Gastroesophageal sphincter (tissue), 4 donors: Measurements from ENCODE around the gene FBXW2. TPM values are rescaled to one million over a fixed set of nuclear protein-coding genes. Genes with fewer than 3 reads are reported as not detected.

Source experiments
- ATAC-seq: fragments of 150-250 bp; one replicate; pipeline ENCODE4 v1.9.1; 2016; ENCODE audit warnings: mild to moderate bottlenecking, moderate library complexity
- H3K27ac ChIP-seq, 4 donors: fragments of 200-600 bp; sonication (generic) in 3 of 4; 1 replicate in 3 of 4; 2 replicates in 1 of 4; pipeline ENCODE4 v1.5.1; 2016 to 2019
- H3K27me3 ChIP-seq: fragments of 200-600 bp; sonication (generic); one replicate; pipeline ENCODE4 v1.5.1; 2019
- H3K36me3 ChIP-seq, 2 donors: fragments of 200-600 bp; sonication (generic); one replicate each; pipeline ENCODE4 v1.5.1; 2019; ENCODE audit warnings: control low read depth in 1 of 2
- H3K4me1 ChIP-seq, 3 donors: fragments of 200-600 bp; sonication (generic); 1 replicate in 2 of 3; 2 replicates in 1 of 3; pipeline ENCODE4 v1.5.1; 2016 to 2019; ENCODE audit warnings: control low read depth in 2 of 3
- H3K4me3 ChIP-seq, 2 donors: fragments of 200-600 bp; sonication (generic); one replicate each; pipeline ENCODE4 v1.5.1; 2019; ENCODE audit warnings: mild to moderate bottlenecking in 1 of 2, moderate library complexity in 1 of 2
- H3K9me3 ChIP-seq, 3 donors: fragments of 200-600 bp; sonication (generic); one replicate each; pipeline ENCODE4 v1.5.1; 2017 to 2019; ENCODE audit warnings: control low read depth in 2 of 3
- CTCF ChIP-seq, 4 experiments: fragments of 200-600 bp in 2 of 4; fragments of 450-650 bp in 2 of 4; sonication (generic) in 1 of 4; IDR thresholded peaks; one replicate each; pipeline ENCODE4 v1.5.1; 2017 to 2019; ENCODE audit warnings: antibody characterized with exemption in 4 of 4, mild to moderate bottlenecking in 2 of 4, moderate library complexity in 2 of 4
- EP300 ChIP-seq: sonication (generic); formaldehyde crosslinking; IDR thresholded peaks from one replicate; pipeline ENCODE4 v1.6.1; 2017; ENCODE audit warnings: antibody characterized with exemption, mild to moderate bottlenecking
- POLR2A ChIP-seq, 2 donors: fragments of 450-650 bp; IDR thresholded peaks; one replicate each; pipeline ENCODE4 v1.6.1; 2017; ENCODE audit warnings: antibody characterized with exemption in 2 of 2, mild to moderate bottlenecking in 2 of 2, moderate library complexity in 1 of 2
- POLR2AphosphoS5 ChIP-seq: sonication (generic); formaldehyde crosslinking; IDR thresholded peaks from one replicate; pipeline ENCODE4 v1.6.1; 2017; ENCODE audit warnings: antibody characterized with exemption
- WGBS, 2 donors: methylation state at CpG; one replicate each; pipeline ENCODE4 v1.1.5; 2018; ENCODE audit warnings: low coverage in 1 of 2; 5-methylcytosine and 5-hydroxymethylcytosine counted together
- total RNA-seq, 4 donors: library from RNA; depleted of rRNA; stranded (reverse); fragments of >200 nt; gene quantifications; one replicate each; pipeline ENCODE4 v1.1.0, GENCODE V29; 2016

Gene FBXW2
- total RNA-seq, 4 donors from 2014 or later = 41.8 to 57.1 (median 50.0) TPM

GRCh38 chr9:120759755-120760400, 33.3 kb downstream of the FBXW2 start:
- Histone ChIP-seq H3K36me3 (peaks cover 0 to 64% of the 10 kb centered on the region in 2 donors), H3K9me3 (no peaks in the 10 kb centered on the region), H3K4me1 (peaks cover 0 to 12% (median 0%) of the 10 kb centered on the region in 3 donors), H3K27me3 (no peaks in the 10 kb centered on the region), H3K4me3 (no peak overlapping the region), H3K27ac (no peak overlapping the region)
- TF ChIP-seq POLR2AphosphoS5 (no peak), CTCF (IDR thresholded peaks at IDR 0.05) (no peak), EP300 (no peak), POLR2A (IDR thresholded peaks at IDR 0.05) (no peak)
- 84 to 90% methylated on average over 1 to 5 of the region's 9 CpGs for WGBS, 2 donors
- no peak for ATAC-seq

- Histone ChIP-seq H3K9me3 (no peaks in the 10 kb centered on the region), H3K4me3 (no peak overlapping the region), H3K4me1 (peaks cover 0 to 12% (median 0%) of the 10 kb centered on the region in 3 donors), H3K36me3 (peaks cover 0 to 50% of the 10 kb centered on the region in 2 donors), H3K27me3 (no peaks in the 10 kb centered on the region), H3K27ac (no peak overlapping the region)
- TF ChIP-seq POLR2A (IDR thresholded peaks at IDR 0.05) = no peak
- TF ChIP-seq EP300 = no peak
- TF ChIP-seq POLR2AphosphoS5 = no peak
- no peak for TF ChIP-seq CTCF (IDR thresholded peaks at IDR 0.05)
- 80% methylated on average over 3 of the region's 3 CpGs for WGBS, 2 donors
- no peak for ATAC-seq
Observed at GRCh38 chr9:120758544-120758943, 34.7 kb downstream of the FBXW2 start.

GRCh38 chr9:120757026-120757913, 35.9 kb downstream of the FBXW2 start:
- peaks cover 0 to 12% (median 0%) of the 10 kb centered on the region in 3 donors for H3K4me1 ChIP-seq
- ATAC-seq = no peak
- peaks cover 0 to 38% of the 10 kb centered on the region in 2 donors for H3K36me3 ChIP-seq
- no peaks in the 10 kb centered on the region for H3K9me3 ChIP-seq
- no peak overlapping the region for H3K27ac ChIP-seq
- H3K4me3 ChIP-seq = no peak overlapping the region
- TF ChIP-seq CTCF (IDR thresholded peaks at IDR 0.05) = no peak
- TF ChIP-seq EP300 = no peak
- TF ChIP-seq POLR2AphosphoS5 = no peak
- TF ChIP-seq POLR2A (IDR thresholded peaks at IDR 0.05) = no peak
- no peaks in the 10 kb centered on the region for H3K27me3 ChIP-seq
- WGBS, 2 donors = 61 to 63% methylated on average over 6 of the region's 6 CpGs

GRCh38 chr9:120756531-120756930, 36.7 kb downstream of the FBXW2 start:
- Histone ChIP-seq H3K27me3 (no peaks in the 10 kb centered on the region), H3K27ac (no peak overlapping the region), H3K4me3 (no peak overlapping the region), H3K4me1 (peaks cover 0 to 12% (median 0%) of the 10 kb centered on the region in 3 donors), H3K36me3 (peaks cover 0 to 30% of the 10 kb centered on the region in 2 donors), H3K9me3 (no peaks in the 10 kb centered on the region)
- ATAC-seq = no peak
- no peak for TF ChIP-seq EP300
- no peak for TF ChIP-seq POLR2AphosphoS5
- TF ChIP-seq CTCF (IDR thresholded peaks at IDR 0.05) = no peak
- no peak for TF ChIP-seq POLR2A (IDR thresholded peaks at IDR 0.05)
- WGBS, 2 donors = 8 to 12% methylated on average over 1 of the region's 1 CpG
